GM21381 (cell line): ENCODE data around the gene TEX14.
"Not testable (repeated sequence)": the region's sequence is repeated elsewhere in the genome, so short reads cannot be mapped to it uniquely, and the experiment has no call there.

Source experiments
- ATAC-seq: cut with Tn5 transposase; IDR thresholded peaks from one replicate; pipeline ENCODE4 v1.9.1; 2021; ENCODE audit warnings: mild to moderate bottlenecking, moderate library complexity; ENCODE audit not compliant: unreplicated experiment

The TEX14 gene

DNA sequence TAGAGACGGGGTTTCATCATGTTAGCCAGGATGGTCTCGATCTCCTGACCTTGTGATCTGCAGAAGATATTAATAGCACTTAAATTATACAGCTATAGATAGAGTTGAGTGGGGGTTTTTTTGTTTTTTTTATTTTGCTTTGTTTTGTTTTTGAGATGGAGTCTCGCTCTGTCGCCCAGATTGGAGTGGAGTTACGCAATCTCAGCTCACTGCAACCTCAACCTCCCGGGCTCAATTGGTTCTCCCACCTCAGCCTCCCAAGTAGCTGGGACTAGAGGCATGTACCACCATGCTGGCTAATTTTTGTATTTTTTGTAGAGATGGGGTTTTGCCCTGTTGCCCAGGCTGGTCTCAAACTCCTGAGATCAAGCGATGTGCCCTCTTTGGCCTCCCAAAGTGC lies 1.8 kb downstream of the TEX14 start:
- ATAC-seq, result not testable (repeated sequence)

DNA sequence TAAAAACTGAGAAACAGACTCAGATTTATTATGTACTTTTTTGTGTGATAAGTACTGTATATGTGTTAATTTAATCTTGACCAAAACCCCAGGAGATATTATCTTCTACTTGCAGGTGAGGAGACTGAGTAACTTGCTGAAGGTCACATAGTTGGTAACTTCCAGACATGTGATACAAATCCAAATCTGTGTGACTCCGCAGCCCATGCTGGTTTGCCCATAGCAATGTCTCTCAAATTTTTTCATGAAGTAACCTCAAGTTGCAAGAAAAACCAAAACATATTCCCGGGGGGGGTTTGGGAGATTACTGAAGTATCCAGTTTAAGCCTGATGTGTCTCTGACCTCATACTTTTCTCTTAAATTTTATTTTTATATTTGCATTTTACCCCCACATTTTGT lies 3.3 kb downstream of the TEX14 start:
- ATAC-seq, result no peak

DNA sequence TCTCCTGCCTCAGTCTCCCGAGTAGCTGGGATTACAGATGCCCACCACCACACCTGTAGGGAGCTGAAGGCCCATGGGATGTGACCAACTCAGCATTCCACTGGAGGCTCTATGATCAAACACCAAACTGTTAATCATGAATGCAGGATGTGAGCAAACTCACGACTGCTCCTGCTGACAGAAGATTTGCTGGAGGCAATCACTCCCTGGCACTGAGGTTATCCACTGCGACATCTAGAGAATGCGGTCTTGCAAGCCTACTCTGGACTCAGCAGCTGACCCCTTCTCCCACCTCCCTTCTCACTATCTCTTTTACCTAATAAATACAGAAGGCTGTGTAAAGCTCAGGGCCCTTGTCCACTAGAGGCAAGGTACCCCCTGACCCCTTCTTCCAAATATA lies 4.9 kb downstream of the TEX14 start:
- no peak for ATAC-seq

DNA sequence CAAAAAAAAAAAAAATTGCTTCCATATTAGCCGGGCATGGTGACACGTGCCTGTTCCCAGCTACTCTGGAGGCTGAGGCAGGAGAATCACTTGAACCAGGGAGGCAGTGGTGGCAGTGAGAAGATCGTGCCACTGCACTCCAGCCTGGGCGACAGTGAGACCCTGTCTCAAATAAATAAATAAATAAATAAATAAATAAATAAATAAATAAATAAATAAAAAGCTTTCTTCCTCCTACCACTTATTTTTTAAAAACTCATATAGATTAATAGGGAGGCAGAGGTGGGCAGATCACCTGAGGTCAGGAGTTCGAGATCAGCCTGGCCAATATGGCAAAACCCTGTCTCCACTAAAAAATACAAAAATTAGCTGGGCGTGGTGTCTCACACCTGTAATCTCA lies 7.4 kb downstream of the TEX14 start:
- not testable (repeated sequence) for ATAC-seq

DNA sequence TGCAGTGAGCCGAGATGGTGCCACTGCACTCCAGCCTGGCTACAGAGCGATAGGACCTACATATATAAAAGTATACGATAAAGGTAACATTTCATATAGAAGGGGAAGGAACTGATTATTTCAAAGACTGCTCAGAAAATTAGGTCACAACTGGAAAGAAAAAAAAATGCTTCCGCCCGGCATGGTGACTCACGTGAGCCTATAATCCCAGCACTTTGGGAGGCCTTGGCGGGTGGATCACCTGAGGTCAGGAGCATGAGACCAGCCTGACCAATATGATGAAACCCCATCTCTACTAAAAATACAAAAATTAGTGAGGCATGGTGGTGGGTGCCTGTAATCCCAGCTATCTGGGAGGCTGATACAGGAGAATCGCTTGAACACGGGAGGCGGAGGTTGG lies 7.8 kb downstream of the TEX14 start:
- ATAC-seq, result no peak

DNA sequence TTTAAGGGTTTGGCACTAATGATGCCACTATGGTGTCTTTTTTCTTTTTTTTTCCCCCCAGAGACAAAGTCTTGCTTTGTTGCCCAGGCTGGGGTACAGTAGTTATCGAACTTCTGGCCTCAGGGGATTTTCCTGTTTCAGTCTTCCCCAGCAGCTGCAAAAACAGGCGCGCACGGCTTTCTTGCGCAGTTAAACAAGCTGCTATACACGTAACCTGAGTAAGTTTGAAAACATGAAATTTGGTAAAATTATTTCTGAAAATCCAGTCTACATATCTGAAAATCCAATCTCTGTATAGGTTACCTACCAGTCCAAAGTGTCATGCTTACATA lies 11.8 kb downstream of the TEX14 start:
- no peak for ATAC-seq

DNA sequence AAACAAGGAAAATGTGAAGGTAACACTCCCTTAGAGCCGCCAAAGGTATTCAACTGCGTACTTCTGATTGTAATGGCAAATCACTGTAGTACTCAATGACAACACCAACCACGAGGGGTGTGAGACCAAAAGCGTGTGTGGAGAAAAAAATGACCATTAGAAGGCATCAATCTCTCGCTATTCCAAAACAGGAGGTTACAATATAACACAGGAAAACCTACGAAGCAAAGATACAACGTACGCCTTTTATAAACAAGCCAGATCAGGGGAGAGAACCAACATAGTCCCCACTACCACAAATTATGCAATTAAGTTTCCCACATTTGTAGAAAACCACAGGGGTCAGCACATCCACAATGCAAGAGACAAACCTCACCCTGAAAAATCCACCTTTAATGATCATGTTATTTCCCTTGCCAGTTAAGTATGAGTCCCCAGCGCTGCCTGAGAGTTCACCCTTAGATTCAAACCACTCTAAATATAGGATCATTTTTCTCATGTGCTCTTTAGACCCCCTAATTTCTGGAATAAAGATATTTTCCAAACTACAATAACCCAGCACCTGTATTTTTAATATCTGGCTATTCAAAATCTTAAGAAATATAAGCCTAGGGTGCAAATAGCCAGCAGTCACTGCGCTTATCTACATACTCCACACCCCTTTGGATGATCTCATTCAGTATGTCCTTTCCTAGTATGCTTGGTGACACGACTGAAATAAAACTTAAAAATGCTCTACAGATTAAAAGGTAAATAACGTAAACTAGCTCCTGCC lies 12.4 kb downstream of the TEX14 start:
- no peak for ATAC-seq

DNA sequence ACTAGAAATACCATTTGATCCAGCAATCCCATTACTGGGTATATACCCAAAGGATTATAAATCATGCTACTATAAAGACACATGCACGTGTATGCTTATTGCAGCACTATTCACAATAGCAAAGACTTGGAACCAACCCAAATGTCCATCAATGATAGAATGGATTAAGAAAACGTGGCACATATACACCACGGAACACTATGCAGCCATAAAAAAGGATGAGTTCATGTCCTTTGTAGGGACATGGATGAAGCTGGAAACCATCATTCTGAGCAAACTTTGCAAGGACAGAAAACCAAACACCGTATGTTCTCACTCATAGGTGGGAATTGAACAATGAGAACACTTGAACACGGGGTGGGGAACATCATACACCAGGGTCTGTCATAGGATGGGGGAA lies 13.6 kb downstream of the TEX14 start:
- ATAC-seq, result not testable (repeated sequence)

DNA sequence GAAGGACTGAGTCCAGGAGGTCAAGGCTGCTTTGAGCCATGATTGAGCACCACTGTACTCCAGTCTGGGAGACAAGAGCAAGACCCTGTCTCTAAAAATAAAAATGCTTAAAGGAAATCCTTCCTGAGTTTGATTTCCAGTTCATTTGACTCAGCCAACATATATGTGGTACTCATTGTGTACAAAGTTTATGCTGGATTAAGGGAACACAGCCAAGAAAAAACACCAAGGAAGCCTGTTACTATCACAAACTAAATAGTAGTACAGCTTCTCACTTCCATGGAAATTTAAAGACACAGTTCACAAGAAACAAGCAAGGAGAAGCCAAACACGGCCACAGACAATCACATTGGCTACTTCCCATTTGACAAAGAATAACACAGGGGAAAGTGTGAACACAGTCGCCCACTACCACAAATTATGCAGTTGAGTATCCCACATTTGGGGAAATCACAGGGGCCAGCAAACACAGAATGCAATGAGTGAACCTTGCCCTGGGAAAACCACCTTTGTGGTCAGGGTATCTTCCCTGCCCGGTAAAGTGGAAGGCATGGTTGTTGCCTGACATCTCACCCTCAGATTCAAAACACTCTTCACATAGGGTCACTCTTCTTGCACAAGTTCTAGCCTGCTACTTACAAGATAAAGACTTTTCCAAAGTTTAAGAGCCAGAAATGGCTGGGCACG lies 14.5 kb downstream of the TEX14 start:
- no peak for ATAC-seq

DNA sequence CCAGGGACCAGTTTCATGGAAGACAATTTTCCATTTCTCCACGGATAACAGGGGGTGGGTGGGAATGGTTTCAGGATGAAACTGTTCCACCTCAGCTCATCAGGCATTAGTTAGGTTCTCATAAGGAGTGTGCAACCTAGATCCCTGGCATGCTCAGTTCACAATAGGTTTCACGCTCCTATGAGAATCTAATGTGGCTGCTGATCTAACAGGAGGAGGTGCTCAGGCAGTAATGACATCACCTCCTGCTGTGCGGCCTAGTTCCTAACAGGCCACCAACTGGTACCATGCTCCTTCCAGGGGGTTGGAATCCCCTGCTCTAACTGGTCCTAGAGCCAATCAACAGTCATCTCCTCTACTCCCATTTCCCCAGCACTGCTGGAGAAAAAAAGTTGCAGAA lies 19.9 kb downstream of the TEX14 start:
- ATAC-seq, result no peak

DNA sequence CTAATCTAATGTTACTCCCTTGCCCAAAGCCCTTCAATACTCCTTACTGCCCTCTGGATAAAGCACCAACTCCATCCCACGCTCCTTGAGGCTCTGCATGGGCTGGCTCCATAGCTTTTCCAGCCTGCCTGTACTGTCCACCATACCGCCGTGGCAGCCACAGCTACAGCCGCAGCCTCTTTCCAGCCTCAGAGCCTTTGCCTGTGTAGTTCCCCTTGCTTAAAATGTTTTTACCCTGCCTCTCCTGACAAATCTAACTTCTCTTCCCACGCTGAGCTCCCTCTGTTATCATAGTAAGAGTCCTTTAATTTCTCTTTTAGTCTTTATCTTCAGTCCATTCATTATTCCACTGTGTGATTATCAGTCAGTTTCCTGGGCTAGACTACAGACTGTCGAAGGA lies 22.0 kb downstream of the TEX14 start:
- ATAC-seq, result no peak

DNA sequence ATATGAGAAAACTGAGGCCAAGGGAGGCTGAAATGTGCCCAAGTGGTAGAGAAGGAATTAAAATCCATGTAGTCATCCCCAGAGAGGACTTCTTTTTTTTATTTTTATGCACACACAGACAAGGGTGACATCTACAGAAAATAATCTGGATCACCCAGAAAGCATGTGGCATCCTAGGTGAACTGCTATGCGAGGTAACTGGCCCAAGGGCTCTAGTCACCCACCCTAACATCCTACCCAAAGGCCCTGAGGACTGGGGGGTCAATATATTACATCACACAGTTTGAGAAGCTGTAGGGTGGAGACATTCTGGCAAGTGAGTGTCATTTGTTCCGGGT lies 23.3 kb downstream of the TEX14 start:
- no peak for ATAC-seq

DNA sequence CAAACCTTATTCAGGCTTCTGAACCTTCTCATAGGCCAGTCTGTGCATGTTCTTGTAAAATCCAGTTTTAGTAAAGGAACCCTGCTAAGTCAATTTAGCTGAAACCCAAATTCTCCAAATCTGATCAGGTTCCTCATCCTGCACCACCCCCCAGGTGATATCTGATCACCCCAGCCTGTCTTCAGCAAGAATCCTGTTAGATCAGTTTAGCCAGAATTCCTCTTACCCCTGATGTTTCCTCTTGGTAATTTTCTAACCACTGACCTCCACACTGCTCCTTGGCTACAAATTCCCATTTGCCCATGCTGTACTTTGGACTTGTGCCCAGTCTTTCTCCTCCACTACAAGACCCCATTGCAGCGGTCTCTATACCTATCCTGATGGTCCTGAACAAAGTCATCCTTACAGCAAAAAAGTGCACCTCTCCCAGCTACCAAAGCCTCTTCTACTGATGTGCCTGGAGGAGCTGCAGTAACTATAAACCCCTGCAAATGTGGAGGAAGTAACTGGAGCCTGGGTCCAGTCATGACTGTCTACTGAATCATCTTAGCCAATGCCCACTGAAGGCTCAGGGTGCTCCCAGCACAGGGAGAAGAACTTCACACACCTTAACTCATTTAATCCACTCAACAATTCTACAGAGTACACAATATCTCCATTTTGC lies 23.8 kb downstream of the TEX14 start:
- no peak for ATAC-seq

DNA sequence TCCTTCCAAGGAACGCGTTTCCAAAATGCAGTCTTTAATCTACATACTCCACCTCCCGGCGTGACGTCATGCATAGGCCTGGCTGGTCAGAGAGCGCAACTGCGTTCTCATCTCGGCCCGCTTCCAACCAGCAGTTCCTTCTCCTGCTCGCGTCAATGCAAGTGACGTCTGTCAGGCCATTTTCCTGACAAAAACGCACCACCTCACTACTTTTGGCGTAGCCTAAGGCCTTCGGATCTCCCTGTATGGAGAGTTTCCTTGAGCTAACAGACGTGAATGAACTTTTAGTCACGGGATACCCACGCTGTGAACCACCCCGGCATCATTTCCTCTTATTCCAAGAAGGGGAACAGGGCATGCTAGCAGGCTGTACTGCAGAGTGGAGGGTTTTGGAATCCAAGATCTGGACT lies 25.0 kb downstream of the TEX14 start:
- no peak for ATAC-seq

DNA sequence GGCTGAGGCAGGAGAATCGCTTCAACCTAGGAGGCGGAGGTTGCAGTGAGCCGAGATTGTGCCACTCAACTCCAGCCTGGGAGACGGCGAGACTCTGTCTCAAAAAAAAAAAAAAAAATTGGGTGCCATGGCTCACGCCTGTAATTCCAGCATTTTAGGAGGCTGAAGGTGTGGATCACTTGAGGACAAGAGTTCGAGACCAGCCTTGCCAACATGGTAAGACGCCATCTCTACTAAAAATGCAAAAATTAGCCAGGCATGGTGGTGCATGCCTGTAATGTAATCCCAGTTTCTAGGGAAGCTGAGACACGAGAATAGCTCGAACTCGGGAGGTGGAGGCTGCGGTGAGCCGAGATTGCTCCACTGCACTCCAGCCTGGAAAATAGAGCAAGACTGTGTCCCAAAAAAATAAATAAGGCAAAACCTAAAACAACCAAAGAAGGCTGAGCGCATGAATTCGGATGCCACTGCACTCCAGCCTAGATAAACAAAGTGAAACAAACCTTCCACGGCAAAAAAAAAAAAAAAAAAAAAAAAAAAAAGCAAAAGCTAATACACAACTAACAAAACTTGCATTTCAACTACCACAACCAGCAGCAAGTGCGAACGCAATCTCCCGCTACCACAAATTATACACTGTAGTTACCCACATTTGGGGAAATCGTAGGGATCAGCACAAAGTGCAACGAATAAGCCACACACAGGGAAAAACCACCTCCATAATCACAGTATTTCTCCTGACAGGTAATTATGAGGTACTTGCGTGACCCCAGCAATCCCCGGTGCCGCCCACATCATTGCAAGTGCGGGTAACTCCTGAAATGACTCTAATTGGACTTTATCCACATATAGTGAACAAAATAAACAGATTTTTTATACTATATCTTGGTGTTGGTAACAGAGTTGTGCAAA lies 25.6 kb downstream of the TEX14 start:
- no peak for ATAC-seq

DNA sequence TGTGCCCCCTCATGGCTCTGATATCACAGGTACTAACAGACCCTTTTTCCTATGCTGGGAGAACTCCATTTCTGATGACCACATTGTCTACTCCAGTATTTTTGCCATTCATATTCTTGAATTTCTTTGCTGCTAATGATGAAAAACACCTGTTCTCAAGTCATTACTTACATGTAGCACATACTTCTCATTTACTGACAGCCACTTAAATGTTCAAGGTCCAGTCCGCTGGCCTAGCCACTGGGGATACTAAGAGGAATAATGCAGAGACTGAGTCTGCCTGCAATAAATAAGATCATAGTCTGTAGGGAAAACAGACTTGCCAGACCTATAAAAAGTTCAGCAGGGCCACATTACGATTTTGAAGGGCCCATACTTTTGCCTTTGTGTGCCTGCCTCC lies 27.5 kb downstream of the TEX14 start:
- no peak for ATAC-seq

DNA sequence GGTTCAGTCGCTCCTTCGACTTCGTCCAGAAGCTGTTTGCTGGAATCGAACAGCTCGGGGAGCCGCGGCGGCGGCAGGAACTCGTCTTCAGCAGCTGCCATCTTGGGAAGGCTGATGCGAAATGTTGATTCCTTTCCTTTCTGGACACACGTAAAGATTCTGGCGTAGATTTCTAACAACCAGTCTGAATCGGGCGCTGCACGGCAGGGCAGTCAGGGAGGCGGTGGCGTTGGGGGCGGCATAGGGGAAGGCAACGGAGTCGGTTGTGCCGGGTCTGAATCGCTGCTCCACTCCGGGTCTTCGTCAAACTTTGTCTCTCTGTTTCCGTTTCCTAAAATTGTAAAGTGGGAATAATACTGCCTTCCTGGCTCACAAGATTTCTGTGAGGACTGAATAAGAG lies 30.3 kb downstream of the TEX14 start:
- ATAC-seq, result no peak

DNA sequence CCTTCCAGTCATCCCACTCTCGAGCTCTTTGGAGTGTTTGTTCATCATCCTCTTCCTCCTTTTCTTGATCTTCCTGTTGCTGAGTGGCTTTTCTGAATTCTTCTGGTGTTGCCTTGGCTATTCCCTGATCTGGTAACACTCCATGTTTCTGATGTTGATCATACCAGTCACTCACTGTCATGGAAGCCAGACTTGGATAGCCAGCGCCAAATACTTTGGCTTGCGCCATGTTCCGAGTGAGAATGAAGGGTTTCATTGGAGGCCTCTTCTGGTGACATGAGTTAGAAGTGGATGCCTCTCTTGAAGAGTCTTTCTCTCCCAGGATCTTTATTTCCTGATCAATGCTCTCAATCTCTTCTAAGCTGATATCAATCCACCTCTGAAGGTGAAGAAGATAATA lies 31.2 kb downstream of the TEX14 start:
- no peak for ATAC-seq

DNA sequence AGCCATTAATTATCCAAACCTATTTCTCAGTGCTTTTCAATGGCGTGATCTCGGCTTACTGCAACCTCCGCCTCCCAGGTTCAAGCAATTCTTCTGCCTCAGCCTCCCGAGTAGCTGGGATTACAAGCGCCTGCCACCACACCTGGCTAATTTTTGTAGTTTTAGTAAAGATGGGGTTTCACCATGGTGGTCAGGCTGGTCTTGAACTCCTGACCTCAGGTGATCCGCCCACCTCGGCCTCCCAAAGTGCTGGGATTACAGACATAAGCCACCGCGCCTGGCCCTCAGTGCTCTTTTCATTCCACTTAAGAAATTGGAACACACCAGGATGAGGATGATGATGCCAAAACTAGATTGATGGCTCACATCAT lies 32.1 kb downstream of the TEX14 start:
- ATAC-seq, result not testable (repeated sequence)

DNA sequence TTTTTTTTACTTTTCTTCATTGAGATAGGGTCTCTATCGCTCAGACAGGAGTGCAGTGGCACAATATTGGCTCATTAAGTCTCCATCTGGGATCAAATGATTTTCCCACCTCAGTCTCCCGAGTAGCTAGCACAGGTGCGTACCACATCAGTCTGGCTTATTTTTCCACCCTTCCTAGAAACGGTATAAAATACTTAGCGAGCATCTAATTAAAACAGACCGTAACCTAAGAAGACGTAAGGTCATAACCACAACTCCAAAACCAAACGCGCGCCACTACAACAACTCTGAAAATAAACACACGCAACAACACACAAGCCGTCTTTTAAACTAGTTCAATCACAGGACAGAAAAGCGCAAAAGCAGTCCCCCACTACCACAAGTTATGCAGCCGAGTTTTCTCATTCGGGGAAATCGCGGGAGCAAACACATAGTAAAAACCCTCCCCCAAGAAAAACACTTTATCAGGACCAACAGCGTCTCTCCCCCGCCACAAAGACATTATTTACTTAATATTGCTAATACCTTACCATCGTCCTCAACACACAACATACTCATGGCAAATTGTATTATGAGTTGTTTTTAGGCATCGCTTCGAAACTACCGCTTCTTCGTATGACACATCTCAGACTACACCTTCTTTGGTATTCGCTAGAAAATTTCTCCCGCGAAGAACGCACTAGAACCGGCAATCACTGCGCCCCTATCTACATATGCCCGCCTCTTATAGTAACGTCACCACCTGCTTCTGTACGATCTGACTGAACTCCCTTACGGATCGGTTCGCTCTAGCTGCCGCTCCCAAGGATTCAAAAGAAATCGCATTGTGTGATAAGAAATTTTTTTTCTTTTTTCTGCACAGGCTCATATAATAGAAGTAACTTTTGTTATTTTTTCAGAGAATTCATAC lies 32.8 kb downstream of the TEX14 start:
- peak; percentile 75 for ATAC-seq
